GM12878 (cell line): Measurements from ENCODE around the gene SWSAP1. TPM values are rescaled to one million over a fixed set of nuclear protein-coding genes. Genes with fewer than 3 reads are reported as not detected.

Source experiments
- POLR2A ChIP-seq: IDR thresholded peaks from 2 replicates; pipeline ENCODE4 v1.6.1; 2011; ENCODE audit warnings: low read depth, mild to moderate bottlenecking, low read length
- POLR2AphosphoS2 ChIP-seq: IDR thresholded peaks from 2 replicates; pipeline ENCODE4 v1.6.1; 2011; ENCODE audit warnings: low read depth, mild to moderate bottlenecking, low read length, improper control_type of control experiment, moderate library complexity
- POU2F2 ChIP-seq: IDR thresholded peaks from 3 replicates; pipeline ENCODE4 v1.6.1; 2011; ENCODE audit warnings: low read depth, mild to moderate bottlenecking, low read length, borderline replicate concordance
- SMC3 ChIP-seq: IDR thresholded peaks from 2 replicates; pipeline ENCODE4 v1.6.1; 2011; ENCODE audit warnings: low read length, improper control_type of control experiment, borderline replicate concordance
- TARDBP ChIP-seq: IDR thresholded peaks from 2 replicates; pipeline ENCODE4 v1.6.1; 2016; ENCODE audit warnings: borderline replicate concordance
- TBL1XR1 ChIP-seq: IDR thresholded peaks from 2 replicates; pipeline ENCODE4 v1.6.1; 2012; ENCODE audit warnings: low read depth, low read length, improper control_type of control experiment
- ZNF207 ChIP-seq: fragments of 450-650 bp; IDR thresholded peaks from 2 replicates; pipeline ENCODE4 v1.6.1; 2014; ENCODE audit warnings: antibody characterized with exemption, mild to moderate bottlenecking, borderline replicate concordance
- ZNF622 ChIP-seq: fragments of 450-650 bp; IDR thresholded peaks from 2 replicates; pipeline ENCODE4 v1.6.1; 2017; ENCODE audit warnings: mild to moderate bottlenecking, inconsistent platforms
- polyA plus RNA-seq, 11 experiments: library from polyadenylated mRNA; depleted of rRNA in 4 of 11; unstranded in 6 of 11; stranded (reverse) in 5 of 11; fragments of >200 nt; fragmentation: Nextera tagmentation in 4 of 11; fragmentation: Illumina TruSeq in 1 of 11; extraction: Ambion mirVana in 4 of 11; extraction: Trizol in 1 of 11; gene quantifications; 1 replicate in 1 of 11; 2 replicates in 10 of 11; pipeline versions ENCODE4 v1.2.1 to v1.2.3, GENCODE V29; 2011 to 2016; ENCODE audit warnings: inconsistent platforms in 2 of 11, missing spikeins in 2 of 11, low read depth in 1 of 11
- total RNA-seq, 4 experiments: library from RNA; depleted of rRNA in 3 of 4; stranded (reverse); fragments of >200 nt in 3 of 4; fragmentation: Illumina TruSeq in 1 of 4; extraction: Trizol in 1 of 4; gene quantifications; 2 replicates each; pipeline versions ENCODE4 v1.2.1 to v1.2.3, GENCODE V29; 2013 to 2021
- TF ChIP-seq, protein P1 (sequence below): IDR thresholded peaks from 2 replicates; pipeline ENCODE4 v1.6.1; 2011; ENCODE audit warnings: low read depth, low read length, improper control_type of control experiment, borderline replicate concordance
- TF ChIP-seq, protein P2 (sequence below): fragments of 450-650 bp; IDR thresholded peaks from 2 replicates; pipeline ENCODE4 v1.6.1; 2017; ENCODE audit warnings: mild to moderate bottlenecking, low read depth, inconsistent platforms; ENCODE audit not compliant: poor library complexity, severe bottlenecking
- TF ChIP-seq, protein P3 (sequence below): fragments of 450-650 bp; IDR thresholded peaks from 2 replicates; pipeline ENCODE4 v1.6.1; 2017; ENCODE audit warnings: mild to moderate bottlenecking, moderate library complexity
- TF ChIP-seq, protein P4 (sequence below): fragments of 450-650 bp; conservative IDR thresholded peaks from 2 replicates; pipeline ENCODE4 v1.6.1; 2017; ENCODE audit warnings: mild to moderate bottlenecking, moderate library complexity
- TF ChIP-seq, protein P5 (sequence below): fragments of 450-650 bp; IDR thresholded peaks from 2 replicates; pipeline ENCODE4 v1.6.1; 2016; ENCODE audit warnings: mild to moderate bottlenecking

Gene SWSAP1
- total and polyA plus RNA-seq, 10 of the 15 experiments (the other 5 are each of a cell fraction or from before 2014, with no cell fraction given) = 0.18 to 6.5 (median 2.4) TPM

DNA sequence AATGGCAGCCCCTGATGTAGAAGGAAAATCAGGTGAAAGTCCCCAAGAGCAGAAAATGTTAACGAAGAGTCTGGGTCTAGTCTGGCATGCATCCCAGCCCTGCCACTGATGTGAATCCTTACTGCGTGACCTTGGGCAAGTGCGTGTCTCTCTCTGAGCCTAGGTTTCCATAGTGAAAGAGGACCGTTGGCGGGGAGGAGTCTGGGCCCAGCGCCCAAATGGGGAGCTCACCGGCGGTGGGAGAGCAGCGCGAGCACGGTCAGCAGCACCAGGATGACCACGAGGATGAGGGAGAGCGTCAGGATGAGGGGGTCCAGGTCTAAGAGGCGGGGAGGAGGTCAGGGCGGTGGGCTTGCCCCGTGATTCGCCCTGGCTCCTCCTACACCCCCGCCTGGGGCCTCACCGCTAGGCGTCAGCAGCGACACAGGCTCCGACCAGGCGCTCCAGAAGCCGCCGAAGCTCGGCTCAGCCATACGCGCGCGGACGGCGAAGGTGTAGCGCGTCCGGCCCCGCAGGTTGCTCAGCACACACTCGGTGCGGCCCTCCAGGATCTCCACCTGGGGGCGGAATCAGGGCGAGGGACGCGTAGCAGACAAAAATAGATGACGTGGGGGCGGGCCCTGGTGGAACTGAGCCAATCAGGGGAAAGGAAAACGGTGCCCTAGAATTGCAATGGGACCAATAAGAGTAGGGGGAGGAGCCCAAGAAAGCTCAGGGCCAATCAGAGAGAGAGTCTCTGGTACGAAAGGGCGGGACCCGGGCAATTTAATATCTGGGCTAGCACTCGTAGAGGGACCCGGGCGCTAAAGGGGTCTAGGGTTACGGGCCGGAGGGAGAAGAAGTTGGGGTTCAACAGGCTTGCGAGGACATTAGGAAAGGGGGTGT lies 6.4 kb downstream of the SWSAP1 start (continued):
- TF ChIP-seq, protein P1, sequence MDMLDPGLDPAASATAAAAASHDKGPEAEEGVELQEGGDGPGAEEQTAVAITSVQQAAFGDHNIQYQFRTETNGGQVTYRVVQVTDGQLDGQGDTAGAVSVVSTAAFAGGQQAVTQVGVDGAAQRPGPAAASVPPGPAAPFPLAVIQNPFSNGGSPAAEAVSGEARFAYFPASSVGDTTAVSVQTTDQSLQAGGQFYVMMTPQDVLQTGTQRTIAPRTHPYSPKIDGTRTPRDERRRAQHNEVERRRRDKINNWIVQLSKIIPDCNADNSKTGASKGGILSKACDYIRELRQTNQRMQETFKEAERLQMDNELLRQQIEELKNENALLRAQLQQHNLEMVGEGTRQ = no peak
- TF ChIP-seq SMC3 = peak; percentile 50; the same call in 1 of the 2 replicates
- TF ChIP-seq, protein P2, sequence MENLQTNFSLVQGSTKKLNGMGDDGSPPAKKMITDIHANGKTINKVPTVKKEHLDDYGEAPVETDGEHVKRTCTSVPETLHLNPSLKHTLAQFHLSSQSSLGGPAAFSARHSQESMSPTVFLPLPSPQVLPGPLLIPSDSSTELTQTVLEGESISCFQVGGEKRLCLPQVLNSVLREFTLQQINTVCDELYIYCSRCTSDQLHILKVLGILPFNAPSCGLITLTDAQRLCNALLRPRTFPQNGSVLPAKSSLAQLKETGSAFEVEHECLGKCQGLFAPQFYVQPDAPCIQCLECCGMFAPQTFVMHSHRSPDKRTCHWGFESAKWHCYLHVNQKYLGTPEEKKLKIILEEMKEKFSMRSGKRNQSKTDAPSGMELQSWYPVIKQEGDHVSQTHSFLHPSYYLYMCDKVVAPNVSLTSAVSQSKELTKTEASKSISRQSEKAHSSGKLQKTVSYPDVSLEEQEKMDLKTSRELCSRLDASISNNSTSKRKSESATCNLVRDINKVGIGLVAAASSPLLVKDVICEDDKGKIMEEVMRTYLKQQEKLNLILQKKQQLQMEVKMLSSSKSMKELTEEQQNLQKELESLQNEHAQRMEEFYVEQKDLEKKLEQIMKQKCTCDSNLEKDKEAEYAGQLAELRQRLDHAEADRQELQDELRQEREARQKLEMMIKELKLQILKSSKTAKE = peak; percentile 55
- no peak for TF ChIP-seq TBL1XR1
- TF ChIP-seq ZNF622 = no peak
- TF ChIP-seq, protein P3, sequence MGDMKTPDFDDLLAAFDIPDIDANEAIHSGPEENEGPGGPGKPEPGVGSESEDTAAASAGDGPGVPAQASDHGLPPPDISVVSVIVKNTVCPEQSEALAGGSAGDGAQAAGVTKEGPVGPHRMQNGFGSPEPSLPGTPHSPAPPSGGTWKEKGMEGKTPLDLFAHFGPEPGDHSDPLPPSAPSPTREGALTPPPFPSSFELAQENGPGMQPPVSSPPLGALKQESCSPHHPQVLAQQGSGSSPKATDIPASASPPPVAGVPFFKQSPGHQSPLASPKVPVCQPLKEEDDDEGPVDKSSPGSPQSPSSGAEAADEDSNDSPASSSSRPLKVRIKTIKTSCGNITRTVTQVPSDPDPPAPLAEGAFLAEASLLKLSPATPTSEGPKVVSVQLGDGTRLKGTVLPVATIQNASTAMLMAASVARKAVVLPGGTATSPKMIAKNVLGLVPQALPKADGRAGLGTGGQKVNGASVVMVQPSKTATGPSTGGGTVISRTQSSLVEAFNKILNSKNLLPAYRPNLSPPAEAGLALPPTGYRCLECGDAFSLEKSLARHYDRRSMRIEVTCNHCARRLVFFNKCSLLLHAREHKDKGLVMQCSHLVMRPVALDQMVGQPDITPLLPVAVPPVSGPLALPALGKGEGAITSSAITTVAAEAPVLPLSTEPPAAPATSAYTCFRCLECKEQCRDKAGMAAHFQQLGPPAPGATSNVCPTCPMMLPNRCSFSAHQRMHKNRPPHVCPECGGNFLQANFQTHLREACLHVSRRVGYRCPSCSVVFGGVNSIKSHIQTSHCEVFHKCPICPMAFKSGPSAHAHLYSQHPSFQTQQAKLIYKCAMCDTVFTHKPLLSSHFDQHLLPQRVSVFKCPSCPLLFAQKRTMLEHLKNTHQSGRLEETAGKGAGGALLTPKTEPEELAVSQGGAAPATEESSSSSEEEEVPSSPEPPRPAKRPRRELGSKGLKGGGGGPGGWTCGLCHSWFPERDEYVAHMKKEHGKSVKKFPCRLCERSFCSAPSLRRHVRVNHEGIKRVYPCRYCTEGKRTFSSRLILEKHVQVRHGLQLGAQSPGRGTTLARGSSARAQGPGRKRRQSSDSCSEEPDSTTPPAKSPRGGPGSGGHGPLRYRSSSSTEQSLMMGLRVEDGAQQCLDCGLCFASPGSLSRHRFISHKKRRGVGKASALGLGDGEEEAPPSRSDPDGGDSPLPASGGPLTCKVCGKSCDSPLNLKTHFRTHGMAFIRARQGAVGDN = peak; percentile 49; the same call in 1 of the 2 replicates
- peak; percentile 89 for TF ChIP-seq POLR2A
- peak; percentile 5; the same call in 1 of the 3 replicates for TF ChIP-seq POU2F2
- TF ChIP-seq POLR2AphosphoS2 = peak; percentile 67; the same call in 1 of the 2 replicates
- TF ChIP-seq, protein P4, sequence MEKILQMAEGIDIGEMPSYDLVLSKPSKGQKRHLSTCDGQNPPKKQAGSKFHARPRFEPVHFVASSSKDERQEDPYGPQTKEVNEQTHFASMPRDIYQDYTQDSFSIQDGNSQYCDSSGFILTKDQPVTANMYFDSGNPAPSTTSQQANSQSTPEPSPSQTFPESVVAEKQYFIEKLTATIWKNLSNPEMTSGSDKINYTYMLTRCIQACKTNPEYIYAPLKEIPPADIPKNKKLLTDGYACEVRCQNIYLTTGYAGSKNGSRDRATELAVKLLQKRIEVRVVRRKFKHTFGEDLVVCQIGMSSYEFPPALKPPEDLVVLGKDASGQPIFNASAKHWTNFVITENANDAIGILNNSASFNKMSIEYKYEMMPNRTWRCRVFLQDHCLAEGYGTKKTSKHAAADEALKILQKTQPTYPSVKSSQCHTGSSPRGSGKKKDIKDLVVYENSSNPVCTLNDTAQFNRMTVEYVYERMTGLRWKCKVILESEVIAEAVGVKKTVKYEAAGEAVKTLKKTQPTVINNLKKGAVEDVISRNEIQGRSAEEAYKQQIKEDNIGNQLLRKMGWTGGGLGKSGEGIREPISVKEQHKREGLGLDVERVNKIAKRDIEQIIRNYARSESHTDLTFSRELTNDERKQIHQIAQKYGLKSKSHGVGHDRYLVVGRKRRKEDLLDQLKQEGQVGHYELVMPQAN = peak; percentile 99
- peak; percentile 77; the same call in 1 of the 2 replicates for TF ChIP-seq TARDBP
- TF ChIP-seq ZNF207 = peak; percentile 91
- TF ChIP-seq, protein P5, sequence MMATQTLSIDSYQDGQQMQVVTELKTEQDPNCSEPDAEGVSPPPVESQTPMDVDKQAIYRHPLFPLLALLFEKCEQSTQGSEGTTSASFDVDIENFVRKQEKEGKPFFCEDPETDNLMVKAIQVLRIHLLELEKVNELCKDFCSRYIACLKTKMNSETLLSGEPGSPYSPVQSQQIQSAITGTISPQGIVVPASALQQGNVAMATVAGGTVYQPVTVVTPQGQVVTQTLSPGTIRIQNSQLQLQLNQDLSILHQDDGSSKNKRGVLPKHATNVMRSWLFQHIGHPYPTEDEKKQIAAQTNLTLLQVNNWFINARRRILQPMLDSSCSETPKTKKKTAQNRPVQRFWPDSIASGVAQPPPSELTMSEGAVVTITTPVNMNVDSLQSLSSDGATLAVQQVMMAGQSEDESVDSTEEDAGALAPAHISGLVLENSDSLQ = peak; percentile 60
